Gastroesophageal sphincter (tissue), 4 donors: ENCODE data around the gene CASP9. TPM values are rescaled to one million over a fixed set of nuclear protein-coding genes. Genes with fewer than 3 reads are reported as not detected.

ENCODE experiments used
- ATAC-seq: fragments of 150-250 bp; one replicate; pipeline ENCODE4 v1.9.1; 2016; ENCODE audit warnings: mild to moderate bottlenecking, moderate library complexity
- H3K27ac ChIP-seq, 4 donors: fragments of 200-600 bp; sonication (generic) in 3 of 4; 1 replicate in 3 of 4; 2 replicates in 1 of 4; pipeline ENCODE4 v1.5.1; 2016 to 2019
- H3K27me3 ChIP-seq: fragments of 200-600 bp; sonication (generic); one replicate; pipeline ENCODE4 v1.5.1; 2019
- H3K36me3 ChIP-seq, 2 donors: fragments of 200-600 bp; sonication (generic); one replicate each; pipeline ENCODE4 v1.5.1; 2019; ENCODE audit warnings: control low read depth in 1 of 2
- H3K4me1 ChIP-seq, 3 donors: fragments of 200-600 bp; sonication (generic); 1 replicate in 2 of 3; 2 replicates in 1 of 3; pipeline ENCODE4 v1.5.1; 2016 to 2019; ENCODE audit warnings: control low read depth in 2 of 3
- H3K4me3 ChIP-seq, 2 donors: fragments of 200-600 bp; sonication (generic); one replicate each; pipeline ENCODE4 v1.5.1; 2019; ENCODE audit warnings: mild to moderate bottlenecking in 1 of 2, moderate library complexity in 1 of 2
- H3K9me3 ChIP-seq, 3 donors: fragments of 200-600 bp; sonication (generic); one replicate each; pipeline ENCODE4 v1.5.1; 2017 to 2019; ENCODE audit warnings: control low read depth in 2 of 3
- CTCF ChIP-seq, 4 experiments: fragments of 200-600 bp in 2 of 4; fragments of 450-650 bp in 2 of 4; sonication (generic) in 1 of 4; IDR thresholded peaks; one replicate each; pipeline ENCODE4 v1.5.1; 2017 to 2019; ENCODE audit warnings: antibody characterized with exemption in 4 of 4, mild to moderate bottlenecking in 2 of 4, moderate library complexity in 2 of 4
- EP300 ChIP-seq: sonication (generic); formaldehyde crosslinking; IDR thresholded peaks from one replicate; pipeline ENCODE4 v1.6.1; 2017; ENCODE audit warnings: antibody characterized with exemption, mild to moderate bottlenecking
- POLR2A ChIP-seq, 2 donors: fragments of 450-650 bp; IDR thresholded peaks; one replicate each; pipeline ENCODE4 v1.6.1; 2017; ENCODE audit warnings: antibody characterized with exemption in 2 of 2, mild to moderate bottlenecking in 2 of 2, moderate library complexity in 1 of 2
- POLR2AphosphoS5 ChIP-seq: sonication (generic); formaldehyde crosslinking; IDR thresholded peaks from one replicate; pipeline ENCODE4 v1.6.1; 2017; ENCODE audit warnings: antibody characterized with exemption
- WGBS, 2 donors: methylation state at CpG; one replicate each; pipeline ENCODE4 v1.1.5; 2018; ENCODE audit warnings: low coverage in 1 of 2; 5-methylcytosine and 5-hydroxymethylcytosine counted together
- total RNA-seq, 4 donors: library from RNA; depleted of rRNA; stranded (reverse); fragments of >200 nt; gene quantifications; one replicate each; pipeline ENCODE4 v1.1.0, GENCODE V29; 2016

The CASP9 gene
- total RNA-seq, 4 donors from 2014 or later: 11.0 to 22.5 (median 14.3) TPM

GRCh38 chr1:15457585-15457984 is 66.4 kb downstream of the CASP9 start:
- TF ChIP-seq POLR2AphosphoS5 (no peak), POLR2A (IDR thresholded peaks at IDR 0.05) (no peak), EP300 (no peak), CTCF (IDR thresholded peaks at IDR 0.05) (no peak)

GRCh38 chr1:15456313-15456954 is 67.6 kb downstream of the CASP9 start, which contains the start of gene CELA2A:
Gene CELA2A (plus strand): TSS chr1:15456732. CDS start chr1:15456754, 22 bp downstream.
- no peak within 1 kb of the TSS for H3K27ac ChIP-seq
- WGBS, 2 donors: 87 to 96% methylated on average over 6 to 8 of the region's 8 CpGs

More at GRCh38 chr1:15457585-15457984, 66.4 kb downstream of the CASP9 start:
- H3K9me3 ChIP-seq: no peaks in the 10 kb centered on the region
- H3K27ac ChIP-seq: no peak overlapping the region
- peaks cover 0 to 21% (median 0%) of the 10 kb centered on the region in 3 donors for H3K4me1 ChIP-seq
- ATAC-seq: no peak
- H3K4me3 ChIP-seq: no peak overlapping the region
- no peaks in the 10 kb centered on the region for H3K36me3 ChIP-seq
- H3K27me3 ChIP-seq: no peaks in the 10 kb centered on the region
- 70 to 71% methylated on average over 2 of the region's 2 CpGs for WGBS, 2 donors

GRCh38 chr1:15455522-15455921 is 68.5 kb downstream of the CASP9 start:
- 93% methylated on average over 2 of the region's 6 CpGs; no CpG with 5 or more reads in 1 of the 2 donors for WGBS, 2 donors
- no peaks in the 10 kb centered on the region for H3K27me3 ChIP-seq

More at GRCh38 chr1:15456313-15456954, 67.6 kb downstream of the CASP9 start, which contains the start of gene CELA2A:
- Histone ChIP-seq H3K4me1 (peaks cover 0 to 21% (median 0%) of the 10 kb centered on the region in 3 donors), H3K4me3 (no peak within 1 kb of the TSS), H3K36me3 (no peaks in the 10 kb centered on the region), H3K9me3 (no peaks in the 10 kb centered on the region), H3K27me3 (no peaks in the 10 kb centered on the region)
- TF ChIP-seq CTCF (IDR thresholded peaks at IDR 0.05) (no peak), EP300 (no peak)
- ATAC-seq: no peak

GRCh38 chr1:15454256-15454655 is 69.8 kb downstream of the CASP9 start:
- WGBS, 2 donors: 36 to 61% methylated on average over 2 to 3 of the region's 3 CpGs
- Histone ChIP-seq H3K4me1 (peaks cover 0 to 8% (median 0%) of the 10 kb centered on the region in 3 donors), H3K4me3 (no peak overlapping the region), H3K36me3 (no peaks in the 10 kb centered on the region), H3K9me3 (no peaks in the 10 kb centered on the region), H3K27me3 (no peaks in the 10 kb centered on the region), H3K27ac (peak overlapping the region in 3 of 4 donors; percentile 1 to 60 (median 51))
- TF ChIP-seq POLR2A (IDR thresholded peaks at IDR 0.05) (no peak), POLR2AphosphoS5 (no peak), CTCF (IDR thresholded peaks at IDR 0.05) (no peak), EP300 (no peak)
- ATAC-seq: no peak

More at GRCh38 chr1:15455522-15455921, 68.5 kb downstream of the CASP9 start:
- ATAC-seq: no peak
- H3K9me3 ChIP-seq: no peaks in the 10 kb centered on the region
- H3K4me1 ChIP-seq: peaks cover 0 to 19% (median 0%) of the 10 kb centered on the region in 3 donors
- TF ChIP-seq CTCF (IDR thresholded peaks at IDR 0.05) (no peak), EP300 (no peak), POLR2A (IDR thresholded peaks at IDR 0.05) (no peak), POLR2AphosphoS5 (no peak)
- H3K36me3 ChIP-seq: no peaks in the 10 kb centered on the region
- H3K4me3 ChIP-seq: no peak overlapping the region
- H3K27ac ChIP-seq: no peak overlapping the region

- ATAC-seq: no peak
- Histone ChIP-seq H3K27me3 (no peaks in the 10 kb centered on the region), H3K36me3 (no peaks in the 10 kb centered on the region), H3K27ac (peak overlapping the region in 3 of 4 donors; percentile 1 to 60 (median 51)), H3K9me3 (no peaks in the 10 kb centered on the region), H3K4me3 (no peak overlapping the region), H3K4me1 (peaks cover 0 to 8% (median 0%) of the 10 kb centered on the region in 3 donors)
- 75% methylated on average over 2 of the region's 11 CpGs; no CpG with 5 or more reads in 1 of the 2 donors for WGBS, 2 donors
- TF ChIP-seq CTCF (IDR thresholded peaks at IDR 0.05) (no peak), POLR2AphosphoS5 (no peak), POLR2A (IDR thresholded peaks at IDR 0.05) (no peak), EP300 (no peak)
Observed at GRCh38 chr1:15453734-15454133, 70.3 kb downstream of the CASP9 start.
